ENCODE measurements around the gene TINAGL1. TPM values are rescaled to one million over a fixed set of nuclear protein-coding genes. Genes with fewer than 3 reads are reported as not detected.
"Not testable (repeated sequence)": the region's sequence is repeated elsewhere in the genome, so short reads cannot be mapped to it uniquely, and the experiment has no call there.

Gene TINAGL1
- total and polyA plus RNA-seq, 9 donors: 27.1 to 57.3 (median 31.4) TPM

- Histone ChIP-seq H3K36me3 (no peaks in the 10 kb centered on the region), H3K4me1 (ENCODE audit: insufficient read depth) (peaks cover 41% of the 10 kb centered on the region), H3K27ac (peak overlapping the region; percentile 71 to 85), H3K4me3 (no peak overlapping the region), H3K27me3 (no peaks in the 10 kb centered on the region), H3K9me3 (no peaks in the 10 kb centered on the region)
- DNase-seq: no peak
- intact Hi-C loops (cut with DNase I): loop anchor here in 1 of 4 donors (10.0 kb wide), 1 partner anchor 60 kb away; the partner anchor contains the start of gene PEF1
- 88 to 92% (median 89%) methylated on average over 26 to 27 of the region's 27 CpGs for WGBS, 3 donors
- TF ChIP-seq POLR2A (IDR thresholded peaks at IDR 0.05) (no peak), EP300 (IDR thresholded peaks at IDR 0.05) (no peak)
- TF ChIP-seq, protein P1, sequence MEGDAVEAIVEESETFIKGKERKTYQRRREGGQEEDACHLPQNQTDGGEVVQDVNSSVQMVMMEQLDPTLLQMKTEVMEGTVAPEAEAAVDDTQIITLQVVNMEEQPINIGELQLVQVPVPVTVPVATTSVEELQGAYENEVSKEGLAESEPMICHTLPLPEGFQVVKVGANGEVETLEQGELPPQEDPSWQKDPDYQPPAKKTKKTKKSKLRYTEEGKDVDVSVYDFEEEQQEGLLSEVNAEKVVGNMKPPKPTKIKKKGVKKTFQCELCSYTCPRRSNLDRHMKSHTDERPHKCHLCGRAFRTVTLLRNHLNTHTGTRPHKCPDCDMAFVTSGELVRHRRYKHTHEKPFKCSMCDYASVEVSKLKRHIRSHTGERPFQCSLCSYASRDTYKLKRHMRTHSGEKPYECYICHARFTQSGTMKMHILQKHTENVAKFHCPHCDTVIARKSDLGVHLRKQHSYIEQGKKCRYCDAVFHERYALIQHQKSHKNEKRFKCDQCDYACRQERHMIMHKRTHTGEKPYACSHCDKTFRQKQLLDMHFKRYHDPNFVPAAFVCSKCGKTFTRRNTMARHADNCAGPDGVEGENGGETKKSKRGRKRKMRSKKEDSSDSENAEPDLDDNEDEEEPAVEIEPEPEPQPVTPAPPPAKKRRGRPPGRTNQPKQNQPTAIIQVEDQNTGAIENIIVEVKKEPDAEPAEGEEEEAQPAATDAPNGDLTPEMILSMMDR (IDR thresholded peaks at IDR 0.05): no peak
These were observed 8.8 kb downstream of the TINAGL1 start for GRCh38 chr1:31584869-31585735.

DNA sequence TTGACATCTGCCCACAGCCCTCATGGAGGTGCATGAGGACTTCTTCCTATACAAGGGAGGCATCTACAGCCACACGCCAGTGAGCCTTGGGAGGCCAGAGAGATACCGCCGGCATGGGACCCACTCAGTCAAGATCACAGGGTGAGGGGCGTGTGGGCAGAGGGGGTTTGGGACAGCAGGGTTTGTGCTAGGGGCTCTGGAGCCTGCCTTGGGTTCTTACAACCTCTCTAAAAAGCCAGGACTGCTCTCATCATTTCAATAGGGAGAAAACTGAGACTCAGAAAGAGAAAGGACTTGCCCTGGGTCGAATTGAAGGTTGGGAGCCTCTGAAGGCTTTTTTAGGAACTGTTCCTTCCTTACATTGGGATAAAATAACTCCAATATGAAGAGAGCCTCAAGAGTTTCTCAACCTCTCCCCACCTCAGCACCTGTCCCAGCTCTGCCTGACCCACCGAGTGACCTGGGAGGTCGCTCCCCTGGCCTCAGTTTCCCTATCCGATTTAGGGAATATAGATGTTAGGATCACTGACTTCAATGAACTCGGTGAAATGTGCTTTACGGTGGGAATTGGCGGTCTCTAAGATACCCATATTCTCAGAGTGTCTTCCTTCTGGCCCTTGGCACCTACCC, 9.5 kb downstream of the TINAGL1 start:
- DNase-seq: no peak
- H3K4me1 ChIP-seq (ENCODE audit: insufficient read depth): peaks cover 37% of the 10 kb centered on the region
- H3K27ac ChIP-seq: peak overlapping the region in 1 of 2 donors; percentile 85
- no peak overlapping the region for H3K4me3 ChIP-seq
- intact Hi-C loops (cut with DNase I): loop anchor here in 1 of 4 donors (10.0 kb wide), 1 partner anchor 59 kb away; the partner anchor contains the start of gene PEF1
- 86 to 89% (median 87%) methylated on average over 11 of the region's 11 CpGs for WGBS, 3 donors
- TF ChIP-seq POLR2A (IDR thresholded peaks at IDR 0.05): no peak
- no peak for TF ChIP-seq EP300 (IDR thresholded peaks at IDR 0.05)
- TF ChIP-seq, protein P1 (IDR thresholded peaks at IDR 0.05): no peak
- H3K9me3 ChIP-seq: no peaks in the 10 kb centered on the region
- no peaks in the 10 kb centered on the region for H3K27me3 ChIP-seq
- no peaks in the 10 kb centered on the region for H3K36me3 ChIP-seq

GRCh38 chr1:31586376-31587327, 10.3 kb downstream of the TINAGL1 start:
- TF ChIP-seq EP300 (IDR thresholded peaks at IDR 0.05) (no peak), POLR2A (IDR thresholded peaks at IDR 0.05) (no peak)
- TF ChIP-seq, protein P1 (IDR thresholded peaks at IDR 0.05): no peak
- intact Hi-C loops (cut with DNase I): loop anchor here in 1 of 4 donors (10.0 kb wide), 1 partner anchor 58 kb away; the partner anchor contains the start of gene PEF1
- Histone ChIP-seq H3K9me3 (no peaks in the 10 kb centered on the region), H3K4me1 (ENCODE audit: insufficient read depth) (peaks cover 36% of the 10 kb centered on the region), H3K4me3 (no peak overlapping the region), H3K27me3 (no peaks in the 10 kb centered on the region), H3K36me3 (no peaks in the 10 kb centered on the region), H3K27ac (peak overlapping the region in 1 of 2 donors; percentile 85)
- 71 to 88% (median 83%) methylated on average over 43 to 47 of the region's 47 CpGs for WGBS, 3 donors
- DNase-seq: no peak

- DNase-seq, H3K27me3 ChIP-seq, H3K9me3 ChIP-seq, H3K4me3 ChIP-seq, H3K36me3 ChIP-seq: not testable (repeated sequence)
- WGBS, 3 donors: 93 to 96% (median 95%) methylated on average over 5 of the region's 5 CpGs
- Histone ChIP-seq H3K4me1 (ENCODE audit: insufficient read depth) (peaks cover 36% of the 10 kb centered on the region), H3K27ac (peak overlapping the region in 1 of 2 donors; percentile 62)
- intact Hi-C loops (cut with DNase I): loop anchor here in 1 of 4 donors (10.0 kb wide), 1 partner anchor 57 kb away; the partner anchor contains the start of gene PEF1
These were observed 11.0 kb downstream of the TINAGL1 start for GRCh38 chr1:31587328-31587699.

All from ovary (tissue), 9 donors.